ENCODE data around the gene TBCK. TPM values are rescaled to one million over a fixed set of nuclear protein-coding genes. Genes with fewer than 3 reads are reported as not detected.
"Not testable (repeated sequence)": the region's sequence is repeated elsewhere in the genome, so short reads cannot be mapped to it uniquely, and the experiment has no call there.

The TBCK gene
- total and polyA plus RNA-seq, 9 of the 15 experiments (the other 6 are each of a cell fraction or from before 2014, with no cell fraction given) = 5.3 to 26.6 (median 16.2) TPM

DNA sequence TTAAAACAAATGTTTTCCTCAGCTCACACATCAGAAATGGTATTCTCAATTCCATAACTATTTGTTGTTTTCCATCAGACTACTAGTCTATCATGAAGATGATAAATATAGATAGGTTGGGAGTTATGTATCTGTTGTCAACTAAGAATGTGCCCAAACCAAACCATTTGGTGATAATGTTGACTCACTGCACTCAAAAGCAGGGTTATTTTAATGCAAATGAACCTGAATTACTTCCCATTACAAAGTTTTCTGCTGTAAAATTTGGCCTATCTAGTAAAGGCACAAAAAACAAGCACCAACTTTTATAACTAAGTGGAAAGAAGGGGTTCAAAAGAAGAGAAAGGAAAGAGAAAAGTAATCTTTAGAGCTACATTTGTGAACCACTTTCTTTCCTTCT lies 93.5 kb downstream of the TBCK start:
- BruUV-seq (replicated peaks) = no TSS peak
- CTCF ChIA-PET (ENCODE audit: low intra/inter-chr PET ratio) = no interaction called here
- FAIRE-seq (no peak), DNase-seq (ENCODE audit: extremely low read depth in 1 of 4, low spot score in 3 of 4) (no peak), ATAC-seq (no peak)
- in situ Hi-C loops (cut with MboI) = no loop called here
- H3K36me3 ChIP-seq (ENCODE audit: control insufficient read depth, insufficient read depth, low read length) = no peaks in the 10 kb centered on the region
- no peak overlapping the region for H3K27ac ChIP-seq (ENCODE audit: extremely low read depth, low read depth, low read length)
- intact Hi-C loops (cut with micrococcal nuclease) = no loop called here
- H3K79me2 ChIP-seq (ENCODE audit: control insufficient read depth, insufficient read depth, low read length) = no peaks in the 10 kb centered on the region
- POLR2A ChIA-PET = no interaction called here
- H4K20me1 ChIP-seq (replicated peaks; ENCODE audit: control insufficient read depth, insufficient read depth, low read length) = no peaks in the 10 kb centered on the region
- no peaks in the 10 kb centered on the region for H3K9me3 ChIP-seq (replicated peaks; ENCODE audit: control insufficient read depth, insufficient read depth, low read depth, low read length)
- H3K4me2 ChIP-seq (ENCODE audit: insufficient read depth, low read length) = no peak overlapping the region
- H3K9me1 ChIP-seq (ENCODE audit: control insufficient read depth, insufficient read depth, low read length) = no peaks in the 10 kb centered on the region
- no peaks in the 10 kb centered on the region for H3K27me3 ChIP-seq (ENCODE audit: control insufficient read depth in 2 of 2, insufficient read depth in 2 of 2, low read length in 2 of 2)
- no peaks in the 10 kb centered on the region for H3K4me1 ChIP-seq (replicated peaks in 1 of 2; ENCODE audit: control insufficient read depth in 2 of 2, insufficient read depth in 2 of 2, low read length in 2 of 2)
- no peak overlapping the region for H2AFZ ChIP-seq (ENCODE audit: low read depth, low read length)
- no peak overlapping the region for H3K9ac ChIP-seq (ENCODE audit: insufficient read depth in 1 of 2, low read depth in 2 of 2, low read length in 2 of 2)
- TF ChIP-seq NFE2 (IDR thresholded peaks at IDR 0.05; ENCODE audit: low read depth) (no peak), ZNF197 (CRISPR knock-in tag; IDR thresholded peaks at IDR 0.05; ENCODE audit: low read depth) (no peak), HIVEP1 (CRISPR knock-in tag; IDR thresholded peaks at IDR 0.05) (no peak), RHOXF2B (CRISPR knock-in tag; conservative IDR thresholded peaks at IDR 0.05) (no peak), HLTF (IDR thresholded peaks at IDR 0.05) (no peak), ETV6 (IDR thresholded peaks at IDR 0.05; ENCODE audit: borderline replicate concordance in 1 of 2, low read depth in 2 of 2, low read length in 1 of 2) (no peak), ETV6 (CRISPR knock-in tag; IDR thresholded peaks at IDR 0.05; ENCODE audit: borderline replicate concordance) (no peak), ZBTB33 (CRISPR knock-in tag; IDR thresholded peaks at IDR 0.05) (no peak), SUPT5H (IDR thresholded peaks at IDR 0.05) (no peak), KHSRP (IDR thresholded peaks at IDR 0.05) (no peak), RCOR1 (IDR thresholded peaks at IDR 0.05; ENCODE audit: borderline replicate concordance in 1 of 2, low read depth in 2 of 2, low read length in 2 of 2) (no peak), GTF2B (IDR thresholded peaks at IDR 0.05; ENCODE audit: extremely low read depth, insufficient read length) (no peak), NR2C1 (IDR thresholded peaks at IDR 0.05) (no peak), NR2C1 (tag; IDR thresholded peaks at IDR 0.05) (no peak), PRPF4 (IDR thresholded peaks at IDR 0.05; ENCODE audit: insufficient read depth, low read depth, low read length, poor library complexity, severe bottlenecking) (no peak), FOXJ3 (CRISPR knock-in tag; IDR thresholded peaks at IDR 0.05) (no peak)
- TF ChIP-seq, protein P1, sequence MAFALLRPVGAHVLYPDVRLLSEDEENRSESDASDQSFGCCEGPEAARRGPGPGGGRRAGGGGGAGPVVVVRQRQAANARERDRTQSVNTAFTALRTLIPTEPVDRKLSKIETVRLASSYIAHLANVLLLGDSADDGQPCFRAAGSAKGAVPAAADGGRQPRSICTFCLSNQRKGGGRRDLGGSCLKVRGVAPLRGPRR (CRISPR knock-in tag; IDR thresholded peaks at IDR 0.05) = no peak
- H3K4me3 ChIP-seq = no peak overlapping the region

GRCh38 chr4:106213291-106213690 lies 102.7 kb downstream of the TBCK start:
- H3K27ac ChIP-seq (ENCODE audit: extremely low read depth, low read depth, low read length); FAIRE-seq; ATAC-seq; DNase-seq (ENCODE audit: extremely low read depth in 1 of 4, low spot score in 3 of 4); BruUV-seq (replicated peaks); H3K36me3 ChIP-seq (ENCODE audit: control insufficient read depth, insufficient read depth, low read length); H3K79me2 ChIP-seq (ENCODE audit: control insufficient read depth, insufficient read depth, low read length); H3K4me2 ChIP-seq (ENCODE audit: insufficient read depth, low read length); in situ Hi-C loops (cut with MboI); H3K4me3 ChIP-seq; H3K9ac ChIP-seq (ENCODE audit: insufficient read depth in 1 of 2, low read depth in 2 of 2, low read length in 2 of 2); intact Hi-C loops (cut with micrococcal nuclease); H4K20me1 ChIP-seq (replicated peaks; ENCODE audit: control insufficient read depth, insufficient read depth, low read length); H3K9me1 ChIP-seq (ENCODE audit: control insufficient read depth, insufficient read depth, low read length); H2AFZ ChIP-seq (ENCODE audit: low read depth, low read length); H3K4me1 ChIP-seq (replicated peaks in 1 of 2; ENCODE audit: control insufficient read depth in 2 of 2, insufficient read depth in 2 of 2, low read length in 2 of 2); H3K27me3 ChIP-seq (ENCODE audit: control insufficient read depth in 2 of 2, insufficient read depth in 2 of 2, low read length in 2 of 2); CTCF ChIA-PET (ENCODE audit: low intra/inter-chr PET ratio); H3K9me3 ChIP-seq (replicated peaks; ENCODE audit: control insufficient read depth, insufficient read depth, low read depth, low read length); POLR2A ChIA-PET: not testable (repeated sequence)
- WGBS (ENCODE audit: insufficient coverage, low coverage, missing lambda C conversion rate) = 88% methylated on average over 19 of the region's 23 CpGs

Data from K562 (cell line).